ENCODE results near the gene SERPINE1. TPM values are rescaled to one million over a fixed set of nuclear protein-coding genes. Genes with fewer than 3 reads are reported as not detected.
A peak's percentile ranks its signal among the peaks of the same experiment; 100 is the strongest.

SERPINE1 gene
- total and polyA plus RNA-seq, 3 donors from 2014 or later = 5.6 to 7.6 (median 5.8) TPM

- no peak for DNase-seq
- 2 to 3% methylated on average over 18 of the region's 18 CpGs for WGBS, 2 donors
- Histone ChIP-seq H3K36me3 (ENCODE audit: low read depth, missing control alignments) (no peaks in the 10 kb centered on the region), H3K9me3 (no peaks in the 10 kb centered on the region), H3K27me3 (no peaks in the 10 kb centered on the region), H3K4me3 (no peak overlapping the region), H3K27ac (no peak overlapping the region), H3K4me1 (peaks cover 24% of the 10 kb centered on the region)
- TF ChIP-seq POLR2A (IDR thresholded peaks at IDR 0.05) = no peak
- TF ChIP-seq, protein P1, sequence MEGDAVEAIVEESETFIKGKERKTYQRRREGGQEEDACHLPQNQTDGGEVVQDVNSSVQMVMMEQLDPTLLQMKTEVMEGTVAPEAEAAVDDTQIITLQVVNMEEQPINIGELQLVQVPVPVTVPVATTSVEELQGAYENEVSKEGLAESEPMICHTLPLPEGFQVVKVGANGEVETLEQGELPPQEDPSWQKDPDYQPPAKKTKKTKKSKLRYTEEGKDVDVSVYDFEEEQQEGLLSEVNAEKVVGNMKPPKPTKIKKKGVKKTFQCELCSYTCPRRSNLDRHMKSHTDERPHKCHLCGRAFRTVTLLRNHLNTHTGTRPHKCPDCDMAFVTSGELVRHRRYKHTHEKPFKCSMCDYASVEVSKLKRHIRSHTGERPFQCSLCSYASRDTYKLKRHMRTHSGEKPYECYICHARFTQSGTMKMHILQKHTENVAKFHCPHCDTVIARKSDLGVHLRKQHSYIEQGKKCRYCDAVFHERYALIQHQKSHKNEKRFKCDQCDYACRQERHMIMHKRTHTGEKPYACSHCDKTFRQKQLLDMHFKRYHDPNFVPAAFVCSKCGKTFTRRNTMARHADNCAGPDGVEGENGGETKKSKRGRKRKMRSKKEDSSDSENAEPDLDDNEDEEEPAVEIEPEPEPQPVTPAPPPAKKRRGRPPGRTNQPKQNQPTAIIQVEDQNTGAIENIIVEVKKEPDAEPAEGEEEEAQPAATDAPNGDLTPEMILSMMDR (IDR thresholded peaks at IDR 0.05) = no peak
- intact Hi-C loops (cut with DNase I; ENCODE audit: low total_unique reads) = loop anchor here (10.0 kb wide), 1 partner anchor 116 kb away; no protein-coding TSS in a partner anchor
Measured at GRCh38 chr7:101169110-101169837, 42.4 kb downstream of the SERPINE1 start.

- peaks cover 22% of the 10 kb centered on the region for H3K4me1 ChIP-seq
- TF ChIP-seq POLR2A (IDR thresholded peaks at IDR 0.05) = no peak
- TF ChIP-seq, protein P1 (IDR thresholded peaks at IDR 0.05) = peak; percentile 59 to 82 (median 73)
- intact Hi-C loops (cut with DNase I; ENCODE audit: low total_unique reads) = loop anchor here (10.0 kb wide), 1 partner anchor 115 kb away; no protein-coding TSS in a partner anchor
- H3K27me3 ChIP-seq = no peaks in the 10 kb centered on the region
- WGBS, 2 donors = 1% methylated on average over 21 to 33 of the region's 33 CpGs
- H3K9me3 ChIP-seq = no peaks in the 10 kb centered on the region
- DNase-seq = peak; percentile 78
- H3K27ac ChIP-seq = no peak overlapping the region
- H3K4me3 ChIP-seq = no peak overlapping the region
- no peaks in the 10 kb centered on the region for H3K36me3 ChIP-seq (ENCODE audit: low read depth, missing control alignments)
Measured at GRCh38 chr7:101169838-101170551, 43.1 kb downstream of the SERPINE1 start.

DNA sequence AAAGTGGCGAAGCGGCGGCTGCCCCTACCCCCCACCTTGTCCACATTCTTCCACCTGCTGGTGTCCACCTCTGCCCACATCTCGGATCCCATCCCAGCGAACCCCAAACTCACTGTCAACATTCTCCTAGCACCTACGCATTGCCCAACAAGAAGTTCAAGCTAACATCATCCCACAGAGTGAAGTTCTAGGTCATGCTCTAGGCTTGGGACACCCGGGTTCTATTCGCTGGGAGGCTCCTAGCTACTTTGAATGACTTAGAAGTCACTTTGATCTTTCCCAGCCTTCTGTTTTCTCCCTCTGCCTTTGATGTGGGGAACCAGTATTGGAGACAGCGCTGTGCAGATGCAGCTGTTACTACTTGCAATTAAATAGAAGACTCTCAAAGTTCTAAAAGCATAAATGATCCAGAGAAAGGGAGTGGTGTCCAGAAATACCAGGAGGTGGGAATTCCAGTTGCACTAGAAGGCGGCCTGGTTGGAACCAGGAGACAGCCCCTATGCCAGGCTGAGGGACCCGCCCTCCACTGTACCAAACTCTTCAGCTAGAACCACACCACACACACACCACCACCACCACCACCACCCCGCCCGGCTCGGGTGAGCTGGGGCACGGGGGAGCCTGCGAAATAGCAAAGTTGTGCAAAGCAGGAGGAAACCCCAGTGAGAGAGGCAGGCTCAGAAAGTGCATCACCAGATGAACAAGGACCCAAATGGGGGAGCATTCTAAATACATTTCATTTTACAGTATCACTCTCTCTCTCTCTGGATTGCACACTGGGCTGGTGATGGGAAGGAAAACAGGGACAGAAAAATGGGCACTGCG is 43.9 kb downstream of the SERPINE1 start:
- H3K36me3 ChIP-seq (ENCODE audit: low read depth, missing control alignments) = no peaks in the 10 kb centered on the region
- DNase-seq = no peak
- no peak overlapping the region for H3K4me3 ChIP-seq
- intact Hi-C loops (cut with DNase I; ENCODE audit: low total_unique reads) = no loop called here
- H3K4me1 ChIP-seq = peaks cover 20% of the 10 kb centered on the region
- no peaks in the 10 kb centered on the region for H3K9me3 ChIP-seq
- 4 to 5% methylated on average over 16 to 17 of the region's 17 CpGs for WGBS, 2 donors
- TF ChIP-seq, protein P1 (IDR thresholded peaks at IDR 0.05) = no peak
- no peak for TF ChIP-seq POLR2A (IDR thresholded peaks at IDR 0.05)
- H3K27ac ChIP-seq = no peak overlapping the region
- H3K27me3 ChIP-seq = no peaks in the 10 kb centered on the region

- TF ChIP-seq, protein P1 (IDR thresholded peaks at IDR 0.05) = no peak
- no peak for TF ChIP-seq POLR2A (IDR thresholded peaks at IDR 0.05)
- no peak for DNase-seq
- no peak overlapping the region for H3K4me3 ChIP-seq
- H3K36me3 ChIP-seq (ENCODE audit: low read depth, missing control alignments) = no peaks in the 10 kb centered on the region
- WGBS, 2 donors = 0 to 1% methylated on average over 12 to 13 of the region's 13 CpGs
- peaks cover 18% of the 10 kb centered on the region for H3K4me1 ChIP-seq
- H3K9me3 ChIP-seq = no peaks in the 10 kb centered on the region
- H3K27ac ChIP-seq = no peak overlapping the region
- no peaks in the 10 kb centered on the region for H3K27me3 ChIP-seq
- intact Hi-C loops (cut with DNase I; ENCODE audit: low total_unique reads) = no loop called here
Measured at GRCh38 chr7:101171442-101171837, 44.5 kb downstream of the SERPINE1 start.
